HG02973 (cell line): ENCODE measurements around the gene ELFN1.
"Not testable (repeated sequence)": the region's sequence is repeated elsewhere in the genome, so short reads cannot be mapped to it uniquely, and the experiment has no call there.

Experiments
- ATAC-seq: cut with Tn5 transposase; IDR thresholded peaks from one replicate; pipeline ENCODE4 v1.9.1; 2021; ENCODE audit warnings: moderate library complexity; ENCODE audit not compliant: unreplicated experiment

Gene ELFN1

DNA sequence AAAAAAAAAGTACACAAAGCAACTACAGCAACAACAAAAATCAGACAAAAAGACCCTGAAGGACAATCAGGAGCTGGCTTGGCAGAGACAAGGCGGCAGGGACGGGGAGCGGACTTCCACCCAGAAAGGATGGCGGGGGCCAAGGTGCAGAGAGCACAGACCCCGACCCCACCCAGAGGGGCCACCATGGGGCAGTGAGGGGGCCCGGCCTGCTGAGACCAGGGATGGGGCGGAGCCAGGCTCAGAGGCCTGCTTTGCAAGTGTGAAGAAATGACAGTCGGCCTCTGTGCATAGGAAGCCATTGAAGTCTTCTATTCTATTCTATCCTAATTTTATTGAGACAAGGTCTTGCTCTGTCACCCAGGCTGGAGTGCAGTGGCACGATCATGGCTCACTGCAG is 82.0 kb downstream of the ELFN1 start:
- no peak for ATAC-seq

- no peak for ATAC-seq
These were observed 82.9 kb downstream of the ELFN1 start for GRCh38 chr7:1752771-1753563.

DNA sequence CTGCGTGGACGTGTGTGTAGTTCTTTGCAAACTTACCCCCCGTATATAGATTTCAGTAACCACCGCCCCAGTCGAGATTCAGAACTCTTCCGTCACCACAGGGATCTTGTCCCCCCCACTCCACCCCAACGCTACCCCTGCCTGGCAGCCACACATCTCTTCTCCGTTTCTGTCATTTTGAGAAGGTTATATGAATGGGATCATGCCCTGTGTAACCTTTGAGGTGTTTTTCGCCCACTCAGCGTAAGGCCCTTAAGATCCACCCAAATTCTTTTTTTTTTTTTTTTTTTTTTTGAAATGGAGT is 83.4 kb downstream of the ELFN1 start:
- ATAC-seq: no peak

GRCh38 chr7:1754345-1754908 is 84.3 kb downstream of the ELFN1 start:
- ATAC-seq: no peak

DNA sequence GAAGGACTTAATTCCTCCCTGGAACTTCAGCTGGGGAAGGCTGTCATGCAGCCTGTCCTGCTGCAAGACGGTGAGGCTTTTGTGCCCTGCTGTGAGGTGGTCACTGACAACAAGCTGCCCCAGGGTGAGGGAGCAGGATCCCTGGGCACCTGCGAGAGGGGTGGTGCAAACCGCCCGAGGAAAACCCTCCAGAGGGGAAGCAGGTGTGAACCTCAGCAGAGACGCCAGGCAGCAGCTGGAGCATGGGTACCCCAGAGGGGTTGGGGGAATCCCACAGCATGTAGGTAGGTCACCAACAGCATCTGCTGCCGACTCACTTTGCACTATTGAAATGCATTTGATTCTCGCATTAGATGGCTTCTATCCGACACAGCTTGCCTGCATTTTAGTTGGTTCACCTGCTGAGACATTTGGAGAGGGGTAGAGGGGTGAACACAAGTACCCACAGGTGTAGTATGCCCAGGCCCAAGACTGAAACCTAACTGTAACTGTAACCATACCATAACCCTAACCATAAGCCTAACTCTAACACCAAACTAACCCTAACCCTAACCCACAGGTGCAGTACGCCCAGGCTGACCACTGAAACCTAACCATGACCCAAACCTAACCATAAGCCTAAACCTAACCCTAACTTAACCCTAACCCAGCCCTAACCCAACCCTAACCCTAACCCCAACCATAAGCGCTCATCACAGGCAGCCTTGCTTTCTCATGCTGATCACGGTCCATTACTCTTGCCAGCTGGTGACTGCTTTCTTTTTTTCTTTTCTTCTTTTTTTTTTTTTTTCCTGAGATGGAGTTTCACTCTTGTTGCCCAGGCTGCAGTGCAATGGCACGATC is 85.9 kb downstream of the ELFN1 start:
- ATAC-seq: no peak

DNA sequence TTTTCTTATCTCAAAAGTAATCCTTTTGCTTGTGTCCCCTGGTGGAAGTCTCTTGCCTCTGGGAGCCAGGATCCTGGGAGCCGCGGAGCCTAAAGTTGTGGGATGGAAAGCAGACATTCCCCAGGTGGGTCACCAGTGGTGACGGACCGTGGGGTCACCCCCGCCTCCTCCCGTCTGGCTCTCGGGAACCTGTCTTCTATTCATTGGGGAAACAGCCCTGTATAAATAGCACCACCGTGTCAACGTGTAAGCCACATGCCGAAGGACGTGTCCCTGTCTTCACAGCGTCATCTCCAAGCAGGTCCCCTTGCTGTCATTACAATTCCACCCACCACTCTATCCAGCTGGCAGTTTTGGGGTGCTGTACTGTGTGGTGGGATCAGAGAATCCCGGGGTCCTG is 87.5 kb downstream of the ELFN1 start:
- no peak for ATAC-seq

DNA sequence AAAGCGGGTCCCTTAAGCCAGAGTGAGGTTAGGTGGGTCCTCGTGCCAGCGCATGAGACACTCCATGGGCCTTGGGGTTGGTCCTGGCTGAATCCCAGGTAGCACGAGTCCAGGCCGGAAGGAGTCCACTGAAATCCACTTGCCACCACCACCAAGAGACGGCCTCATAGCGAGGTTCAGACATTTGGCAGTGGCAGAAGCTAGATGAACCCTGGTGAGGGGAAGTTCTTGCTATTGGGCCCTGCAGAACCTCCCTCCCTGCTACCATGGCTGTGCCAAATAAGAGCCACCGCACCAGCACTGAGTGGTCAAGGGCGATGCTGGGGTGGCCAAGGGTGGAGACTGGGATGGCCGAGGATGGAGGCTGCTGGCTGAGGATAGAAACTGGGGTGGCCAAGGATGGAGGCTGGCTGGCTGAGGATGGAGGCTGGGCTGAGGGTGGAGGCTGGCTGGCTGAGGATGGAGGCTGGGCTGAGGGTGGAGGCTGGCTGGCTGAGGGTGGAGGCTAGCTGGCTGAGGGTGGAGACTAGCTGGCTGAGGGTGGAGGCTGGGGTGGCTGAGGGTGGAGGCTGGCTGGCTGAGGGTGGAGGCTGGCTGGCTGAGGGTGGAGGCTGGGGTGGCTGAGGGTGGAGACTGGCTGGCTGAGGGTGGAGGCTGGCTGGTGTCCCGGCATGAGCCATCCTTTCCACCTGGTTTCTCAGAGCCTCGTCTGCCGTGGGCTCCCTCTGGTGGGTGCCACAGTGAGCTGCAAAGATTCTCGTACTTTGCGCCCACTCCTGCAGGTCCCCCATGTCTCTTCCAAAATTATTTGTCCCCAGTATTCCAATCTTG is 88.2 kb downstream of the ELFN1 start:
- ATAC-seq: no peak

- ATAC-seq: no peak
These were observed 88.9 kb downstream of the ELFN1 start for GRCh38 chr7:1758859-1759521.

- ATAC-seq: no peak
These were observed 91.0 kb downstream of the ELFN1 start for GRCh38 chr7:1761097-1761496.

DNA sequence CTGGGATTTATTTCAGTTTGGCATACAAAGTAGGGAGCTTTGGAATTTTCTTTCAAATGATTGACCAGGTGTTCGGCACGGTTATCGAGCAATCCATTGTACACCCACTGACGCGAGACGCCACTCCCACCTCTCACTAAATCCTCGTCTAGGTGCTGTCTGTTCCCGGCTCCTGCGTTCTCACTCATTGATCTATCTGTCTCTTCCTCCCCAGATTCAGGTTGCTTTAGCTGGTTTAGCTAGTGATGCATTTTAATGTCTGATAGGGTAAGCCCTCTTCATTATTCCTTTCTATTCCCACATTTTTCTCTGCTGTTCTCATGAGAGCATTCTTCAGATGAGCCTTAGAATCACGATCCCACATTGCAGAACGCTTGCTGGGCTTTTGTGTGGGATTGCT is 91.7 kb downstream of the ELFN1 start:
- no peak for ATAC-seq

GRCh38 chr7:1762238-1762945 is 92.3 kb downstream of the ELFN1 start:
- ATAC-seq: no peak

DNA sequence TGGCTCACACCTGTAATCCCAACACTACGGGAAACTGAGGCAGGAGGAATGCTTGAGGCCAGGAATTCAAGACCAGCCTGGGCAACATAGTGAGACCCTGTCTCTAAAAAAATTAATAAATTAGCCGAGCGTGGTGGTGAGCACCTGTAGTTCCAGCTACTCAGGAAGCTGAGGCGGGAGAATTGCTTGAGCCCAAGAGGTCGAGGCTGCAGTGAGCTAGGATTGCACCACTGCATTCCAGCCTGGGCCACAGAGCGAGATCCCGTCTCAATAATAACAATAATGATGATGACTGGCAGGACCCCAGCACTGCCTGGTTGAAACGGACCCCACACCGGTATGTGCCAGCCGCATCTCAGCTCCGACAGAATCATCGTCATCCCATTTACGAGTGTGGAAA is 93.0 kb downstream of the ELFN1 start:
- no peak for ATAC-seq

- not testable (repeated sequence) for ATAC-seq
These were observed 93.8 kb downstream of the ELFN1 start for GRCh38 chr7:1763911-1764310.

- ATAC-seq: no peak
These were observed 95.3 kb downstream of the ELFN1 start for GRCh38 chr7:1765336-1765735.

DNA sequence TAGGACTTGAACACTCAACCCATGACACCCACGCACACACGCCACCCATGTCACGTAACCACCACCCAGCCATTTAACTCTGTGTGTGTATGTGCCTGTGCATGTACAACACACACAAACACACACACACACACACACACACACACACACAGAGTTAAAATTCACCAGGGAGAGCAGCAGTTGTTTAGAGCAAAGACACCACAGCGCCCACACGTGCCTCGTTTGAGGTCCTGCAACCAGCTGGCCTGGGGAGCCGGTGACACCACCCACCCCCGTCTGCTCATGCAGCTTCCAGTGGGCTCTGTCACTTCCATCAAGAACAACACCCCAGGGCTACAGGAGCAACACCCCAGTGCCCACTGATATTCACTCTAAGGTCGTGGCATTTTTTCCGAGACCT is 97.4 kb downstream of the ELFN1 start:
- ATAC-seq: no peak

- ATAC-seq: no peak
These were observed 98.8 kb downstream of the ELFN1 start for GRCh38 chr7:1768832-1769231.

DNA sequence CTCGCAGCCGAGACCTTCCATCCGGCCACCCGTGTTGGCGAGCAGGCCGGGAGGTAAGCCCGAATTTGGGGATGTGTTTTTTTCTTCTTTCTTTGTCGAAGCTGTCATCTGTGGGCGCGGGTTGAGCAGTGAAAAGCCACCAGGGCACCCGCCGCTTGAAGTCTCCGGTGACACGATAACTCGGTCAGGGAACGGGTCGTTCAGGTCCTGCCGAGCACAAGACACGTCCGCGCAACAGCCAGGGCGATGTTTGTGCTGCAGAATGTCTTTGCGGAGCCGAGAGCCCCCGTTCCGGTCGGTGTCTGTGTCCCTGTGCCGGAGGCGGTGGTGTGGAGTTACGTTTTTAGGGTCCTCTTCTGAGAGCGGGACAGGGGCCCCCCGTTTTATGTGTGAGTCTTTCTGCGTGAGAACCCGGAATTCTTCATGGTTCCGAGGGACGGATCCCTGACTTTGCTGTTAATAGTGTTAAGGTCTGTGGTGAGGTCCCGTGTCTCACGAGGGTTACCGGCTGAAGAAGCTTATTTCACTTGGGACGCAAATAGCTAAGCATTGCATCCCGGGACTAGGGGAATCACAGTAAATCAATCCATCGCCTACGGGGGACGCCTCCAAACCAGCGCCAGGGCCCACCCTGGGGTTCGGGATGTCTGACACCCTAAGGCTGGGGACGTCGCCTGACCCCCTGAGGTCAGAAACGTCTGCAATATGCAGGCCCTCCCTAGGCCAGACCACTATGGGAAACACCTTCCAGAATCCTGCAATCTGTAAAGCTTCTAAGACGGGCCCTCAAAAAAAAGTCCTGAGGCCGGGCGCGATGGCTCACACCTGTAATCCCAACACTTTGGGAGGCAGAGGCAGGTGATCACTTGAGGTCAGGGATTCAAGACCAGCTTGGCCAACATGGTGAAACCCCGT is 99.5 kb downstream of the ELFN1 start:
- ATAC-seq: no peak

DNA sequence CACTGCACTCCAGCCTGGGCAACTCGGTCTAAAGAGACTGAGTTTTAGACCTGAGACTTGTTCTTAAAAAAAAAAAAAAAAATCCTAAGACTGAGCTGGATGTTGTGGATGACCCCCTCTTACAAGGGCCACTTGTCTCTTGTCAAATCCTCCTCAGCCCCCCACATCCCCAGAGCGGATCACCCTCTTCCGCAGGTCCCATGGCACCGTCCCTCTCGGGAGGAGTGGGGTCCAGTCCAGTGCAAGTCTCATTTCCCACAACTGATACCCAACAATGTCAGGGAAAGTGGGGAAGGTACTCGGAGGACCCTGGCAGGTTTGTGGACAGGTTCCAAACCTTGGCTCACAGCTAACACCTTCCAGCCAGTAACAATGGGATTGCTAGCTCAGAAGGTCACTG is 100.3 kb downstream of the ELFN1 start:
- ATAC-seq: no peak

GRCh38 chr7:1775389-1775788 is 105.3 kb downstream of the ELFN1 start:
- ATAC-seq: no peak
